ENCODE data around the gene ZNF841. TPM values are rescaled to one million over a fixed set of nuclear protein-coding genes. Genes with fewer than 3 reads are reported as not detected.

The ZNF841 gene
- total RNA-seq, 1 donor from 2014 or later, result 18.3 TPM

GRCh38 chr19:52094526-52095130, 937 bp downstream of the ZNF841 start:
- no peaks in the 10 kb centered on the region for H4K20me1 ChIP-seq (ENCODE audit: low read depth)
- H3K4me1 ChIP-seq, result peaks cover 3% of the 10 kb centered on the region
- no peaks in the 10 kb centered on the region for H3K36me3 ChIP-seq
- H2AFZ ChIP-seq (replicated peaks), result no peak overlapping the region
- H3K9me3 Mint-ChIP-seq, result peaks cover 75% of the 10 kb centered on the region
- peaks cover 32% of the 10 kb centered on the region for H3K79me2 ChIP-seq (ENCODE audit: low read depth)
- H3K27me3 Mint-ChIP-seq (ENCODE audit: insufficient read depth, low read depth), result peaks cover 2% of the 10 kb centered on the region
- H3K4me3 Mint-ChIP-seq, result peak overlapping the region; percentile 92
- DNase-seq (ENCODE audit: low spot score), result peak; percentile 1
- peaks cover 9% of the 10 kb centered on the region for H3K4me1 Mint-ChIP-seq
- H3K4me2 ChIP-seq, result peak overlapping the region; percentile 100
- TF ChIP-seq EZH2phosphoT487 (IDR thresholded peaks at IDR 0.05) (no peak), EZH2 (IDR thresholded peaks at IDR 0.05) (no peak), CTCF (IDR thresholded peaks at IDR 0.05) (no peak)
- H3K27ac Mint-ChIP-seq, result peak overlapping the region; percentile 33
- H3F3A ChIP-seq (ENCODE audit: low read depth), result peaks cover 7% of the 10 kb centered on the region
- H3K27me3 ChIP-seq, result no peaks in the 10 kb centered on the region
- peaks cover 34% of the 10 kb centered on the region for H3K36me3 Mint-ChIP-seq
- no peaks in the 10 kb centered on the region for H3K9me3 ChIP-seq (ENCODE audit: low read depth)
- peak overlapping the region; percentile 46 for H3K9ac ChIP-seq
- H3K4me3 ChIP-seq, result peak overlapping the region; percentile 70
- H3K27ac ChIP-seq, result no peak overlapping the region

GRCh38 chr19:52086481-52086880, 9.1 kb downstream of the ZNF841 start:
- no peaks in the 10 kb centered on the region for H3K9me3 ChIP-seq (ENCODE audit: low read depth)
- no peak overlapping the region for H3K4me2 ChIP-seq

GRCh38 chr19:52070496-52070895, 25.1 kb downstream of the ZNF841 start:
- Histone ChIP-seq H3K27me3 (no peaks in the 10 kb centered on the region), H3K36me3 (peaks cover 47% of the 10 kb centered on the region), H2AFZ (replicated peaks) (no peak overlapping the region), H3K4me2 (no peak overlapping the region), H3K4me1 (no peaks in the 10 kb centered on the region), H3K79me2 (ENCODE audit: low read depth) (no peaks in the 10 kb centered on the region), H3K9me3 (ENCODE audit: low read depth) (peaks cover 42% of the 10 kb centered on the region), H3F3A (ENCODE audit: low read depth) (no peaks in the 10 kb centered on the region), H4K20me1 (ENCODE audit: low read depth) (no peaks in the 10 kb centered on the region), H3K27ac (no peak overlapping the region), H3K9ac (no peak overlapping the region), H3K4me3 (no peak overlapping the region)
- Mint-ChIP-seq H3K4me3 (no peak overlapping the region), H3K9me3 (peaks cover 81% of the 10 kb centered on the region), H3K27me3 (ENCODE audit: insufficient read depth, low read depth) (no peaks in the 10 kb centered on the region), H3K27ac (no peak overlapping the region), H3K4me1 (no peaks in the 10 kb centered on the region), H3K36me3 (peaks cover 72% of the 10 kb centered on the region)
- DNase-seq (ENCODE audit: low spot score), result no peak
- TF ChIP-seq CTCF (IDR thresholded peaks at IDR 0.05) (no peak), EZH2 (IDR thresholded peaks at IDR 0.05) (no peak), EZH2phosphoT487 (IDR thresholded peaks at IDR 0.05) (no peak)

More at GRCh38 chr19:52086481-52086880, 9.1 kb downstream of the ZNF841 start:
- Histone ChIP-seq H3F3A (ENCODE audit: low read depth) (no peaks in the 10 kb centered on the region), H3K4me3 (no peak overlapping the region), H3K79me2 (ENCODE audit: low read depth) (peaks cover 3% of the 10 kb centered on the region), H4K20me1 (ENCODE audit: low read depth) (no peaks in the 10 kb centered on the region), H3K36me3 (peaks cover 11% of the 10 kb centered on the region), H3K27ac (no peak overlapping the region), H2AFZ (replicated peaks) (no peak overlapping the region), H3K9ac (no peak overlapping the region), H3K4me1 (no peaks in the 10 kb centered on the region), H3K27me3 (no peaks in the 10 kb centered on the region)
- Mint-ChIP-seq H3K9me3 (peaks cover 76% of the 10 kb centered on the region), H3K4me1 (no peaks in the 10 kb centered on the region), H3K27me3 (ENCODE audit: insufficient read depth, low read depth) (peaks cover 6% of the 10 kb centered on the region), H3K36me3 (peaks cover 81% of the 10 kb centered on the region), H3K27ac (no peak overlapping the region), H3K4me3 (no peak overlapping the region)
- no peak for TF ChIP-seq CTCF (IDR thresholded peaks at IDR 0.05)
- no peak for TF ChIP-seq EZH2phosphoT487 (IDR thresholded peaks at IDR 0.05)
- TF ChIP-seq EZH2 (IDR thresholded peaks at IDR 0.05), result no peak
- DNase-seq (ENCODE audit: low spot score), result no peak
